Diencephalon (tissue), 1 donor: ENCODE measurements around the gene CMYA5. TPM values are rescaled to one million over a fixed set of nuclear protein-coding genes. Genes with fewer than 3 reads are reported as not detected.

Source experiments
- small RNA-seq: library from RNA; depleted of rRNA; stranded (forward); fragments of <200 nt; gene quantifications from one replicate; pipeline ENCODE3, GENCODE V24; 2014
- total RNA-seq: library from RNA; depleted of rRNA; stranded (reverse); fragments of >200 nt; gene quantifications from one replicate; pipeline ENCODE4 v1.2.3, GENCODE V29; 2014

Gene CMYA5
- total RNA-seq, result 1.8 TPM

GRCh38 chr5:79689541-79690466 lies at the start of gene CMYA5:
Gene CMYA5, plus strand, starts transcription at chr5:79689836. Its CDS starts 72 bp downstream, at chr5:79689908.

Small RNAs within 50 kb of the gene (small RNA-seq; reads per million reads assigned to genes)
- gene AC008496.1, result not detected

Other genes starting within 250 kb of the CMYA5 start
- gene HOMER1, start 175.7 kb upstream of the CMYA5 start, total RNA-seq, result 109 TPM
- 68.7 TPM for gene TENT2, start 77.4 kb upstream of the CMYA5 start, total RNA-seq